ENCODE data around the gene TGM1.
A peak's percentile ranks its signal among the peaks of the same experiment; 100 is the strongest.

Gene TGM1

DNA sequence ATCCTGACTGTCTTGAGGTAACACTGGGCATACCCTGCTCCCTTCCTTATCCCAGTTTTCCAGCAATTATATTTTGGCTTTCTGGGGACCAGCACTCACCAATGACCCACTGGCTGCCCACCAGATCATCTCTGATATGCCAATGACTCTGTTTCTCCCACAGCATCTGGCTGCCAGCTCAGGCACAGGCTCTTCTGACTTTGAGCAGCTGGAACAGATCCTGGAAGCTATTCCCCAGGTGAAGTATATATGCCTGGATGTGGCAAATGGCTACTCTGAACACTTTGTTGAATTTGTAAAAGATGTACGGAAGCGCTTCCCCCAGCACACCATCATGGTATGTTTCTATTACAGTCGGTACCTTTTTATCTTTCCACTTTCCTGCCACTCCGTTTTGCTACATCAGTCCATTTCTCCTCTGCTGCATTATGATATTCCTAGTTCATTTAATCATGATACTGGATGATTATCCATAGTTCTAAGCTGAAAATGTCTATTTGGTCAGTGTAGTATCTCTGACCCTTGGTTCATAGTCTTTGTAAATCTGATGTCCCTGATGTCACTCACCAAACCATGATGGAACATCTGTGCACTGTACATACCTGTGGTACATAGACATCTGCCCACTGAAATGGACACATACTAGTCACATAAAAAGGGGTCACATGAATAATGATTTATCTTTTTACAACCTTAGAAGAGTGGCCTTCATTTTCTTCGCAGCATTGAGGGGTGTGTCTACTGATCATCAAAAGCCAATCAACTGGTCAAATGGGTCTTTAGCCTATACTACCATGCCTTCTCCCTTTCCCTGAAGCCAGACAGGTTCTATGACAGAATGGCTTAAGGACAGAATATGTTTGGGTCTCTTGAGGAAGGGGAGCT, 26.9 kb downstream of the TGM1 start:
- Histone ChIP-seq H3K4me3 (ENCODE audit: low read length) (no peak overlapping the region), H3K36me3 (replicated peaks; ENCODE audit: insufficient read depth, low read length) (no peaks in the 10 kb centered on the region), H3K27ac (ENCODE audit: low read length) (no peak overlapping the region), H3F3A (ENCODE audit: insufficient read depth, low read length) (no peaks in the 10 kb centered on the region), H3K27me3 (replicated peaks; ENCODE audit: insufficient read depth, low read length) (no peaks in the 10 kb centered on the region), H3K4me2 (ENCODE audit: low read depth, low read length) (no peak overlapping the region), H3K4me1 (ENCODE audit: low read length) (peaks cover 10% of the 10 kb centered on the region), H3K9me2 (replicated peaks; ENCODE audit: insufficient read depth, low read length) (no peaks in the 10 kb centered on the region), H2AFZ (ENCODE audit: low read length) (no peak overlapping the region), H3K9me3 (replicated peaks; ENCODE audit: insufficient read depth, low read length) (no peaks in the 10 kb centered on the region), H3K9ac (ENCODE audit: low read length) (no peak overlapping the region), H4K20me1 (ENCODE audit: insufficient read depth, low read length) (no peaks in the 10 kb centered on the region), H3K79me2 (ENCODE audit: low read length) (peaks cover 35% of the 10 kb centered on the region)
- no peak for DNase-seq
- TF ChIP-seq, protein P1, sequence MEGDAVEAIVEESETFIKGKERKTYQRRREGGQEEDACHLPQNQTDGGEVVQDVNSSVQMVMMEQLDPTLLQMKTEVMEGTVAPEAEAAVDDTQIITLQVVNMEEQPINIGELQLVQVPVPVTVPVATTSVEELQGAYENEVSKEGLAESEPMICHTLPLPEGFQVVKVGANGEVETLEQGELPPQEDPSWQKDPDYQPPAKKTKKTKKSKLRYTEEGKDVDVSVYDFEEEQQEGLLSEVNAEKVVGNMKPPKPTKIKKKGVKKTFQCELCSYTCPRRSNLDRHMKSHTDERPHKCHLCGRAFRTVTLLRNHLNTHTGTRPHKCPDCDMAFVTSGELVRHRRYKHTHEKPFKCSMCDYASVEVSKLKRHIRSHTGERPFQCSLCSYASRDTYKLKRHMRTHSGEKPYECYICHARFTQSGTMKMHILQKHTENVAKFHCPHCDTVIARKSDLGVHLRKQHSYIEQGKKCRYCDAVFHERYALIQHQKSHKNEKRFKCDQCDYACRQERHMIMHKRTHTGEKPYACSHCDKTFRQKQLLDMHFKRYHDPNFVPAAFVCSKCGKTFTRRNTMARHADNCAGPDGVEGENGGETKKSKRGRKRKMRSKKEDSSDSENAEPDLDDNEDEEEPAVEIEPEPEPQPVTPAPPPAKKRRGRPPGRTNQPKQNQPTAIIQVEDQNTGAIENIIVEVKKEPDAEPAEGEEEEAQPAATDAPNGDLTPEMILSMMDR (IDR thresholded peaks at IDR 0.05; ENCODE audit: low read length) = no peak
- TF ChIP-seq EZH2 (optimal IDR thresholded peaks at IDR 0.05; ENCODE audit: low read depth, low read length) = no peak
- no peak for TF ChIP-seq EZH2phosphoT487 (IDR thresholded peaks at IDR 0.05; ENCODE audit: low read length)

DNA sequence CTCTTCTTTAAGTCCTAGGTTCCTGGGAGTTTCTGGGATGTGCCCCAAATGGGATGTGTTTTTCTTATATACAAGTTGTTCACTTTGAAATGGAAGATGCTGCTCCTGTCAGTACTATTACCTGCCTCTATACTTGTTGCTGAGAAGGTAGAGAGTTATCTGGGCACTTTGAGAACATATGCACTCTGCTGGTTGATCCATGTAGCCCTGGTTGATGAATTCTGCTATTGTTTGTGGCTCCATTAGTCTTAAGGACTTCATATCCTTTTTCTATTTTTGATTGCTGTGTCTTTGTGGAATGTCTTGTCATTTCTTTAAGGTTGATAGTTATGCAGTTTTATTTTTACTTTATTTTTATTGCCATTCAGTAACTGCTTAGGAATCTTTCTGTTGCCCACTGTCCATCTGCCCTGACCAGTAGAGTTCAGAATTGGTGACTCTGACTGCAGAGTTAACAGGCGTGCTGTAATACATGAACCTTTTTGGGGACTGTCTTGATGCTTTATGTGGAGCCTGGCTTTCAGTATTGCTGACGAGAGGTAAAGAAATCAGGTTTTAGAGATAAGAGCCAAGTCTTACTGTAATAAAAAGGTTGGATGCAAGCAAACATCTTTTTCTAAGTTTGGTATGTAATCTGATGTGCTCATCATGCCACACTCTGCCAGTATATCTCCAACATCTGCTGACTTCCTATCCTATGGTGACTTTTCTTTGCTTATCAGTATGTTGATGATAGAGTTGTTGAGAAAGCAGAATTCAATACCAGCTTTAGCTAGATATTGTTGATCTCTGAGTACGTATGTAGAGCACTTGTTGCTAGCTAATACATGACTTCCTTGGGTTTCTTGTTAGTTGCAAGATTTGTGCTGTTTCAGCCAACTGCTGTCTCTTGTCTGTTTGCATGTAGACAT, 28.6 kb downstream of the TGM1 start:
- TF ChIP-seq, protein P1 (IDR thresholded peaks at IDR 0.05; ENCODE audit: low read length) = no peak
- no peak for TF ChIP-seq EZH2 (optimal IDR thresholded peaks at IDR 0.05; ENCODE audit: low read depth, low read length)
- TF ChIP-seq EZH2phosphoT487 (IDR thresholded peaks at IDR 0.05; ENCODE audit: low read length) = no peak
- DNase-seq = no peak
- no peak overlapping the region for H3K4me3 ChIP-seq (ENCODE audit: low read length)
- no peaks in the 10 kb centered on the region for H3K9me3 ChIP-seq (replicated peaks; ENCODE audit: insufficient read depth, low read length)
- no peak overlapping the region for H3K9ac ChIP-seq (ENCODE audit: low read length)
- H3F3A ChIP-seq (ENCODE audit: insufficient read depth, low read length) = no peaks in the 10 kb centered on the region
- H3K27ac ChIP-seq (ENCODE audit: low read length) = no peak overlapping the region
- no peak overlapping the region for H2AFZ ChIP-seq (ENCODE audit: low read length)
- H4K20me1 ChIP-seq (ENCODE audit: insufficient read depth, low read length) = no peaks in the 10 kb centered on the region
- H3K9me2 ChIP-seq (replicated peaks; ENCODE audit: insufficient read depth, low read length) = no peaks in the 10 kb centered on the region
- H3K4me1 ChIP-seq (ENCODE audit: low read length) = peaks cover 5% of the 10 kb centered on the region
- no peaks in the 10 kb centered on the region for H3K27me3 ChIP-seq (replicated peaks; ENCODE audit: insufficient read depth, low read length)
- peaks cover 31% of the 10 kb centered on the region for H3K79me2 ChIP-seq (ENCODE audit: low read length)
- no peaks in the 10 kb centered on the region for H3K36me3 ChIP-seq (replicated peaks; ENCODE audit: insufficient read depth, low read length)
- 0 out of 2 replicates have a peak overlapping the region, but pooled peaks have one; percentile 81 for H3K4me2 ChIP-seq (ENCODE audit: low read depth, low read length)

DNA sequence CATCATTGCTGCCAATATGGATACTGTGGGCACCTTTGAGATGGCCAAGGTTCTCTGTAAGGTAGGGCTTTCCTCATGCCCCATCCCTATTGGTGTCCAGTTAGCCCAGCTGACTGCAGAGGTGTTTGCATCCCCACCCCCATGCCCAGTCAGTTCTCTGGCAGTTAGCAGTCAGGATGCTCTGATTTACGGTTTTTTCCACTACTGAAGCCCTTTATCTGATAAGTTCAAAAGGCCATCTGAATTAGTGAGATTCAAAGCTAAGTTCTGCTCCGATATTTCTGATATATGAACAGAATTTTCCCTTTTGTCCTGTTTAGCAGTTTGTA, 29.5 kb downstream of the TGM1 start:
- no peak for DNase-seq
- H3K4me3 ChIP-seq (ENCODE audit: low read length) = peak overlapping the region; percentile 81
- H3K79me2 ChIP-seq (ENCODE audit: low read length) = peaks cover 30% of the 10 kb centered on the region
- peaks cover 5% of the 10 kb centered on the region for H3K4me1 ChIP-seq (ENCODE audit: low read length)
- no peak for TF ChIP-seq EZH2phosphoT487 (IDR thresholded peaks at IDR 0.05; ENCODE audit: low read length)
- TF ChIP-seq, protein P1 (IDR thresholded peaks at IDR 0.05; ENCODE audit: low read length) = no peak
- TF ChIP-seq EZH2 (optimal IDR thresholded peaks at IDR 0.05; ENCODE audit: low read depth, low read length) = no peak
- no peaks in the 10 kb centered on the region for H3K9me2 ChIP-seq (replicated peaks; ENCODE audit: insufficient read depth, low read length)
- H3K9ac ChIP-seq (ENCODE audit: low read length) = peak overlapping the region; percentile 66; the same call in 1 of the 2 replicates
- peak overlapping the region; percentile 81 for H3K4me2 ChIP-seq (ENCODE audit: low read depth, low read length)
- H3F3A ChIP-seq (ENCODE audit: insufficient read depth, low read length) = no peaks in the 10 kb centered on the region
- H3K27ac ChIP-seq (ENCODE audit: low read length) = no peak overlapping the region; the same call in 1 of the 2 replicates
- no peak overlapping the region for H2AFZ ChIP-seq (ENCODE audit: low read length)
- H3K9me3 ChIP-seq (replicated peaks; ENCODE audit: insufficient read depth, low read length) = no peaks in the 10 kb centered on the region
- H4K20me1 ChIP-seq (ENCODE audit: insufficient read depth, low read length) = no peaks in the 10 kb centered on the region
- H3K36me3 ChIP-seq (replicated peaks; ENCODE audit: insufficient read depth, low read length) = no peaks in the 10 kb centered on the region
- no peaks in the 10 kb centered on the region for H3K27me3 ChIP-seq (replicated peaks; ENCODE audit: insufficient read depth, low read length)
